ENCODE measurements around the gene PHACTR3.

Gene PHACTR3

GRCh38 chr20:59574308-59574707 lies 30.0 kb upstream of the PHACTR3 start:
- no peak for DNase-seq (ENCODE audit: low spot score)

GRCh38 chr20:59575216-59575615 lies 29.1 kb upstream of the PHACTR3 start:
- no peak for DNase-seq (ENCODE audit: low spot score)

GRCh38 chr20:59575653-59576052 lies 28.7 kb upstream of the PHACTR3 start:
- no peak for DNase-seq (ENCODE audit: low spot score)

- no peak for DNase-seq (ENCODE audit: low spot score)
These were observed 28.0 kb upstream of the PHACTR3 start for GRCh38 chr20:59576216-59576953.

- DNase-seq (ENCODE audit: low spot score) = no peak
These were observed 27.1 kb upstream of the PHACTR3 start for GRCh38 chr20:59577037-59577808.

- no peak for DNase-seq (ENCODE audit: low spot score)
These were observed 26.4 kb upstream of the PHACTR3 start for GRCh38 chr20:59577809-59578435.

- no peak for DNase-seq (ENCODE audit: low spot score)
These were observed 25.6 kb upstream of the PHACTR3 start for GRCh38 chr20:59578436-59579403.

- no peak for DNase-seq (ENCODE audit: low spot score)
These were observed 24.8 kb upstream of the PHACTR3 start for GRCh38 chr20:59579404-59580145.

- DNase-seq (ENCODE audit: low spot score) = no peak
These were observed 24.0 kb upstream of the PHACTR3 start for GRCh38 chr20:59580146-59580946.

- no peak for DNase-seq (ENCODE audit: low spot score)
These were observed 23.3 kb upstream of the PHACTR3 start for GRCh38 chr20:59580991-59581401.

- no peak for DNase-seq (ENCODE audit: low spot score)
These were observed 22.2 kb upstream of the PHACTR3 start for GRCh38 chr20:59581993-59582679.

- peak; percentile 61 for DNase-seq (ENCODE audit: low spot score)
These were observed 20.7 kb upstream of the PHACTR3 start for GRCh38 chr20:59583428-59584277.

GRCh38 chr20:59584278-59584925 lies 19.9 kb upstream of the PHACTR3 start:
- DNase-seq (ENCODE audit: low spot score) = no peak

- DNase-seq (ENCODE audit: low spot score) = no peak
These were observed 18.5 kb upstream of the PHACTR3 start for GRCh38 chr20:59585714-59586409.

GRCh38 chr20:59586613-59587012 lies 17.7 kb upstream of the PHACTR3 start:
- no peak for DNase-seq (ENCODE audit: low spot score)

- DNase-seq (ENCODE audit: low spot score) = no peak
These were observed 16.8 kb upstream of the PHACTR3 start for GRCh38 chr20:59587570-59587969.

- DNase-seq (ENCODE audit: low spot score) = no peak
These were observed 16.0 kb upstream of the PHACTR3 start for GRCh38 chr20:59588236-59588855.
